Ascending aorta (tissue), 2 donors: ENCODE results near the gene AGMO. TPM values are rescaled to one million over a fixed set of nuclear protein-coding genes. Genes with fewer than 3 reads are reported as not detected.
A peak's percentile ranks its signal among the peaks of the same experiment; 100 is the strongest.

Experiments used
- DNase-seq, 2 donors: peaks; one replicate each; pipeline ENCODE4 v3.0.0-alpha.2; 2019; ENCODE audit warnings: low spot score in 2 of 2
- H3K27ac ChIP-seq, 2 donors: fragments of 200-600 bp; sonication (generic); one replicate each; pipeline ENCODE4 v1.5.1; 2016 to 2017; ENCODE audit warnings: mild to moderate bottlenecking in 1 of 2
- H3K27me3 ChIP-seq: fragments of 200-600 bp; sonication (generic); one replicate; pipeline ENCODE4 v1.5.1; 2017
- H3K36me3 ChIP-seq, 2 donors: fragments of 200-600 bp; sonication (generic); one replicate each; pipeline ENCODE4 v1.5.1; 2016
- H3K4me1 ChIP-seq, 2 donors: fragments of 200-600 bp; sonication (generic); one replicate each; pipeline ENCODE4 v1.5.1; 2016 to 2017; ENCODE audit warnings: mild to moderate bottlenecking in 1 of 2
- H3K4me3 ChIP-seq, 2 donors: fragments of 200-600 bp; sonication (generic); one replicate each; pipeline ENCODE4 v1.5.1; 2016 to 2017; ENCODE audit warnings: mild to moderate bottlenecking in 1 of 2
- H3K9me3 ChIP-seq, 2 donors: fragments of 200-600 bp; sonication (generic); one replicate each; pipeline ENCODE4 v1.5.1; 2016
- CTCF ChIP-seq, 3 experiments: fragments of 200-600 bp in 2 of 3; fragments of 450-650 bp in 1 of 3; sonication (generic) in 2 of 3; IDR thresholded peaks; one replicate each; pipeline ENCODE4 v1.5.1; 2016 to 2019; ENCODE audit warnings: antibody characterized with exemption in 3 of 3, mild to moderate bottlenecking in 1 of 3, moderate library complexity in 1 of 3
- intact Hi-C: fragments of 100-400 bp; cut with DNase I; formaldehyde crosslinking; loops from one replicate; pipeline ENCODE4 v1.15.1; 2023
- total RNA-seq: library from RNA; depleted of rRNA; stranded (reverse); fragments of >200 nt; gene quantifications from one replicate; pipeline ENCODE4 v1.1.0, GENCODE V29; 2016

The AGMO gene
- total RNA-seq, 1 donor from 2014 or later = not detected

- Histone ChIP-seq H3K27ac (no peak overlapping the region), H3K36me3 (no peaks in the 10 kb centered on the region), H3K27me3 (no peaks in the 10 kb centered on the region), H3K4me3 (no peak overlapping the region), H3K9me3 (no peaks in the 10 kb centered on the region), H3K4me1 (no peaks in the 10 kb centered on the region)
- no peak for TF ChIP-seq CTCF (IDR thresholded peaks at IDR 0.05)
- intact Hi-C loops = no loop called here
- DNase-seq = no peak
Measured at GRCh38 chr7:15475808-15476530, 85.8 kb downstream of the AGMO start.

- Histone ChIP-seq H3K4me3 (no peak overlapping the region), H3K27ac (no peak overlapping the region), H3K4me1 (no peaks in the 10 kb centered on the region), H3K36me3 (no peaks in the 10 kb centered on the region), H3K27me3 (no peaks in the 10 kb centered on the region), H3K9me3 (no peaks in the 10 kb centered on the region)
- TF ChIP-seq CTCF (IDR thresholded peaks at IDR 0.05) = no peak
- intact Hi-C loops = no loop called here
- no peak for DNase-seq
Measured at GRCh38 chr7:15471669-15471950, 90.2 kb downstream of the AGMO start.

GRCh38 chr7:15470825-15471668 lies 90.8 kb downstream of the AGMO start:
- no peaks in the 10 kb centered on the region for H3K36me3 ChIP-seq
- H3K4me1 ChIP-seq = no peaks in the 10 kb centered on the region
- H3K27me3 ChIP-seq = no peaks in the 10 kb centered on the region
- no peak overlapping the region for H3K27ac ChIP-seq
- DNase-seq = no peak
- intact Hi-C loops = no loop called here
- H3K9me3 ChIP-seq = no peaks in the 10 kb centered on the region
- H3K4me3 ChIP-seq = no peak overlapping the region
- no peak for TF ChIP-seq CTCF (IDR thresholded peaks at IDR 0.05)

GRCh38 chr7:15464667-15465121 lies 97.1 kb downstream of the AGMO start:
- H3K36me3 ChIP-seq = no peaks in the 10 kb centered on the region
- no peaks in the 10 kb centered on the region for H3K27me3 ChIP-seq
- H3K27ac ChIP-seq = peak overlapping the region in 1 of 2 donors; percentile 41
- DNase-seq = no peak
- intact Hi-C loops = no loop called here
- TF ChIP-seq CTCF (IDR thresholded peaks at IDR 0.05) = no peak
- peaks cover 0 to 6% of the 10 kb centered on the region in 2 donors for H3K4me1 ChIP-seq
- H3K4me3 ChIP-seq = no peak overlapping the region
- H3K9me3 ChIP-seq = no peaks in the 10 kb centered on the region

DNA sequence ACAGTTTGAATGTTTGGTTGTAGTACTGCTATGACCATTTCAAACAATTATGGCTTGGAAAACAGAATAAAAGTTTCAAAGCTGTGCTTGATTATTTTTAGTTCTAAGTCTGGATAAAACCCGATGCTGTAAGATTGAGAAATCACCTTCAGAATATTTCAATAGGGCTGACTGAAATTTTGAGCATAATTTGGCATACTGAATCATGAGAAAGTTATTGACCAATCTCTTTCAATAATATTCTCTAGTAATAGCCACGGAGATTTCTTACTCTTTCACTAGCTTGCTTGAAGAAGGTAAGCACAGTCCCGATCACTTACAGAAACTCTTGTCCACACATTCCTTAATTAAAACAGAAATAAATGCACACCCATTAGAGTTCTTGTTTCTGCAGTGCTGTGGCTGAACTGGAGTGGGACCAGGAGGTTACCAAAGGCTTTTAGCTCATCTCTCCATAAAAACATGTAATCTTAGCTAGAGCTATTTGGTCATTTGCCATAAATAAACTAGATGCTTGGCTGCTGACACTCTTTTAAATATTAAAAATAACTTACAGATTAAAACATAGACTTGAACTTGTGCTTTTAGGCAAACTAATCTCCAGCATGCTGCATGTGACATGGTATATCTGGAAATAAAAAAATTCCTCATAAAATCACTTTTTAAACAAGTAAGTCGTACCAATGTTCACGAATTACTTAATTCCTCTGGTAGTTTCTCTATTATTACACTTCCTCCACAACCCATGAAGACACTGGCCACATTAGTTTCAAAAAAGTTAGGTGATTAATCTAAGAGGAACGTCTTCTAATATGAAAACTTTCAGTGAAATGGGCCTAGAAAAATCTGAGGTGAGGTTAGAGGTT lies 97.8 kb downstream of the AGMO start:
- peak overlapping the region in 1 of 2 donors; percentile 41 for H3K27ac ChIP-seq
- H3K9me3 ChIP-seq = no peaks in the 10 kb centered on the region
- no peaks in the 10 kb centered on the region for H3K36me3 ChIP-seq
- intact Hi-C loops = no loop called here
- no peak overlapping the region for H3K4me3 ChIP-seq
- peaks cover 0 to 8% of the 10 kb centered on the region in 2 donors for H3K4me1 ChIP-seq
- no peak for DNase-seq
- H3K27me3 ChIP-seq = no peaks in the 10 kb centered on the region
- TF ChIP-seq CTCF (IDR thresholded peaks at IDR 0.05) = no peak
